Measurements from ENCODE around the gene SLC36A3. TPM values are rescaled to one million over a fixed set of nuclear protein-coding genes. Genes with fewer than 3 reads are reported as not detected.

The SLC36A3 gene
- total and polyA plus RNA-seq, 4 donors, result not detected

- no peak for TF ChIP-seq CTCF (IDR thresholded peaks at IDR 0.05; ENCODE audit: control extremely low read depth, extremely low read depth)
- Histone ChIP-seq H3K27ac (ENCODE audit: low read depth in 1 of 2, low read length in 1 of 2) (no peak overlapping the region), H3K36me3 (ENCODE audit: control insufficient read depth in 4 of 4, insufficient read depth in 4 of 4, low read length in 4 of 4) (no peaks in the 10 kb centered on the region), H3K27me3 (ENCODE audit: control insufficient read depth in 3 of 3, insufficient read depth in 3 of 3, low read length in 2 of 3) (no peaks in the 10 kb centered on the region), H3K9ac (ENCODE audit: insufficient read depth in 1 of 2, low read length in 2 of 2) (no peak overlapping the region), H3K9me3 (ENCODE audit: control insufficient read depth in 4 of 4, insufficient read depth in 3 of 4, low read length in 3 of 4) (no peaks in the 10 kb centered on the region), H3K4me1 (ENCODE audit: control insufficient read depth in 5 of 5, insufficient read depth in 5 of 5, low read length in 5 of 5) (peaks cover 0 to 9% (median 0%) of the 10 kb centered on the region in 5 donors), H3K4me3 (no peak overlapping the region)
- no peak for ATAC-seq (ENCODE audit: insufficient read depth, low FRiP score)
- WGBS, 2 donors, result 61 to 77% methylated on average over 6 of the region's 6 CpGs
- DNase-seq, result no peak
Observed at GRCh38 chr5:151230048-151230680, 73.4 kb downstream of the SLC36A3 start.

GRCh38 chr5:151228986-151229385 lies 74.6 kb downstream of the SLC36A3 start:
- Histone ChIP-seq H3K27me3 (ENCODE audit: control insufficient read depth in 3 of 3, insufficient read depth in 3 of 3, low read length in 2 of 3) (no peaks in the 10 kb centered on the region), H3K36me3 (ENCODE audit: control insufficient read depth in 4 of 4, insufficient read depth in 4 of 4, low read length in 4 of 4) (no peaks in the 10 kb centered on the region), H3K4me1 (ENCODE audit: control insufficient read depth in 5 of 5, insufficient read depth in 5 of 5, low read length in 5 of 5) (peaks cover 0 to 5% (median 0%) of the 10 kb centered on the region in 5 donors), H3K27ac (ENCODE audit: low read depth in 1 of 2, low read length in 1 of 2) (no peak overlapping the region), H3K4me3 (no peak overlapping the region), H3K9ac (ENCODE audit: insufficient read depth in 1 of 2, low read length in 2 of 2) (no peak overlapping the region), H3K9me3 (ENCODE audit: control insufficient read depth in 4 of 4, insufficient read depth in 3 of 4, low read length in 3 of 4) (no peaks in the 10 kb centered on the region)
- ATAC-seq (ENCODE audit: insufficient read depth, low FRiP score) (no peak), DNase-seq (no peak)
- TF ChIP-seq CTCF (IDR thresholded peaks at IDR 0.05; ENCODE audit: control extremely low read depth, extremely low read depth), result no peak
- WGBS, 2 donors, result 87 to 95% methylated on average over 2 of the region's 2 CpGs

- peaks cover 0 to 2% (median 0%) of the 10 kb centered on the region in 3 donors for H3K27me3 ChIP-seq (ENCODE audit: control insufficient read depth in 3 of 3, insufficient read depth in 3 of 3, low read length in 2 of 3)
- DNase-seq, result no peak
- no peak overlapping the region for H3K4me3 ChIP-seq
- H3K27ac ChIP-seq (ENCODE audit: low read depth in 1 of 2, low read length in 1 of 2), result no peak overlapping the region
- no peaks in the 10 kb centered on the region for H3K9me3 ChIP-seq (ENCODE audit: control insufficient read depth in 4 of 4, insufficient read depth in 3 of 4, low read length in 3 of 4)
- ATAC-seq (ENCODE audit: insufficient read depth, low FRiP score), result no peak
- no peak for TF ChIP-seq CTCF (IDR thresholded peaks at IDR 0.05; ENCODE audit: control extremely low read depth, extremely low read depth)
- 52 to 82% methylated on average over 6 of the region's 6 CpGs for WGBS, 2 donors
- H3K9ac ChIP-seq (ENCODE audit: insufficient read depth in 1 of 2, low read length in 2 of 2), result no peak overlapping the region
- no peaks in the 10 kb centered on the region for H3K36me3 ChIP-seq (ENCODE audit: control insufficient read depth in 4 of 4, insufficient read depth in 4 of 4, low read length in 4 of 4)
- peaks cover 0 to 4% (median 0%) of the 10 kb centered on the region in 5 donors for H3K4me1 ChIP-seq (ENCODE audit: control insufficient read depth in 5 of 5, insufficient read depth in 5 of 5, low read length in 5 of 5)
Observed at GRCh38 chr5:151227918-151228447, 75.6 kb downstream of the SLC36A3 start.

Other genes with a start within 250 kb of the SLC36A3 start
- gene TNIP1, start 222.7 kb downstream of the SLC36A3 start, total RNA-seq, result 100 to 1,000 TPM; 116 to 142 TPM
- gene TNIP1, start 222.7 kb downstream of the SLC36A3 start, polyA plus RNA-seq, result 100 to 1,000 TPM in 1 of 2 donors, 10 to 100 TPM in 1; 81.5 to 308 TPM
- 100 to 1,000 TPM; 168 to 208 TPM for gene ANXA6, start 146.0 kb downstream of the SLC36A3 start, total RNA-seq
- gene ANXA6, start 146.0 kb downstream of the SLC36A3 start, polyA plus RNA-seq, result 100 to 1,000 TPM in 1 of 2 donors, 10 to 100 TPM in 1; 61.4 to 143 TPM
- gene CCDC69, start 79.7 kb downstream of the SLC36A3 start, total RNA-seq, result 10 to 100 TPM; 15.4 to 69.0 TPM
- gene CCDC69, start 79.7 kb downstream of the SLC36A3 start, polyA plus RNA-seq, result 10 to 100 TPM; 54.7 to 73.6 TPM
- gene GM2A, start 50.6 kb downstream of the SLC36A3 start, total RNA-seq, result 10 to 100 TPM; 31.3 to 78.7 TPM
- gene GM2A, start 50.6 kb downstream of the SLC36A3 start, polyA plus RNA-seq, result 10 to 100 TPM; 36.5 to 39.7 TPM
- not detected for gene SLC36A2, start 43.8 kb upstream of the SLC36A3 start, total RNA-seq
- not detected for gene SLC36A2, start 43.8 kb upstream of the SLC36A3 start, polyA plus RNA-seq
- 10 to 100 TPM in 1 of 2 donors, 1 to 10 TPM in 1; 5.7 to 22.0 TPM for gene SLC36A1, start 143.8 kb upstream of the SLC36A3 start, total RNA-seq
- 10 to 100 TPM in 1 of 2 donors, 1 to 10 TPM in 1; 2.0 to 14.1 TPM for gene SLC36A1, start 143.8 kb upstream of the SLC36A3 start, polyA plus RNA-seq